ENCODE measurements around the gene MAGI1. TPM values are rescaled to one million over a fixed set of nuclear protein-coding genes. Genes with fewer than 3 reads are reported as not detected.

Gene MAGI1
- polyA plus RNA-seq, 1 of the 3 experiments (the other 2 are of a cell fraction) = 10.3 TPM

DNA sequence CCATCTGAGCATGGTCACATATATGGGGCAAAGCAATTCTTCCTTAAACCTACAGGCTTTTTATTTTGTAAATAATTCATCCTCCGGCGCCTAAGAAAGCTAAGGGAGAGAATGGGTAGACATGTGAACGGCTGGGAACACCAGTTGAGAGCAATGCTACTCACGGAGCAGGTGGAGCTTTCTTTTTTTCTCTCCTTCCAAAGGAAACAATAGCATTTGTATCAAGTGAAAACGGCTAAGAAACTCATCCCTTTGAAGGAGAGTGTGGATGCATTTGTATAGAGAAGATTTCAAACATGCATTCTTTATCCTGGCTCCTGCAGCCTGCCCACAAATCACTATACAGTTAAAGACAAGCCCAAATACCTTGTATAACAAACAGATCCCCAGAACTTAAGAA is 637.8 kb downstream of the MAGI1 start:
- Histone ChIP-seq H3K27me3 (ENCODE audit: insufficient read depth) (no peaks in the 10 kb centered on the region), H3K36me3 (replicated peaks in 1 of 2; ENCODE audit: control insufficient read depth in 1 of 2, insufficient read depth in 2 of 2, low read length in 1 of 2) (peaks cover 0 to 3% of the 10 kb centered on the region in 2 experiments), H3K4me2 (no peak overlapping the region), H3K9me2 (no peaks in the 10 kb centered on the region), H2AFZ (ENCODE audit: low read depth) (no peak overlapping the region), H3K79me2 (ENCODE audit: insufficient read depth) (no peaks in the 10 kb centered on the region; the same call in 1 of the 2 replicates), H3K4me1 (ENCODE audit: control insufficient read depth in 1 of 2, insufficient read depth in 2 of 2, low read depth in 1 of 2, low read length in 1 of 2) (peaks cover 5 to 6% of the 10 kb centered on the region in 2 experiments; a peak in 3 of 4 replicates), H3K9me3 (no peaks in the 10 kb centered on the region), H3K4me3 (ENCODE audit: low read depth in 2 of 2, low read length in 1 of 2) (no peak overlapping the region), H4K20me1 (ENCODE audit: insufficient read depth) (0 out of 2 replicates have a peak, but pooled peaks cover 3% of the 10 kb centered on the region), H3K9ac (no peak overlapping the region), H3K27ac (ENCODE audit: low read depth in 2 of 2, low read length in 1 of 2) (no peak overlapping the region), H3F3A (replicated peaks; ENCODE audit: insufficient read depth) (peaks cover 11% of the 10 kb centered on the region)
- TF ChIP-seq, protein P1, sequence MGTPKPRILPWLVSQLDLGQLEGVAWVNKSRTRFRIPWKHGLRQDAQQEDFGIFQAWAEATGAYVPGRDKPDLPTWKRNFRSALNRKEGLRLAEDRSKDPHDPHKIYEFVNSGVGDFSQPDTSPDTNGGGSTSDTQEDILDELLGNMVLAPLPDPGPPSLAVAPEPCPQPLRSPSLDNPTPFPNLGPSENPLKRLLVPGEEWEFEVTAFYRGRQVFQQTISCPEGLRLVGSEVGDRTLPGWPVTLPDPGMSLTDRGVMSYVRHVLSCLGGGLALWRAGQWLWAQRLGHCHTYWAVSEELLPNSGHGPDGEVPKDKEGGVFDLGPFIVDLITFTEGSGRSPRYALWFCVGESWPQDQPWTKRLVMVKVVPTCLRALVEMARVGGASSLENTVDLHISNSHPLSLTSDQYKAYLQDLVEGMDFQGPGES (IDR thresholded peaks at IDR 0.05; ENCODE audit: low read depth, low read length) = no peak
- TF ChIP-seq FOSL2 (IDR thresholded peaks at IDR 0.05; ENCODE audit: borderline replicate concordance, low read depth) (no peak), POLR2AphosphoS5 (IDR thresholded peaks at IDR 0.05; ENCODE audit: low read depth, low read length) (no peak), TEAD4 (IDR thresholded peaks at IDR 0.05; ENCODE audit: borderline replicate concordance, insufficient read depth) (no peak), CHD2 (IDR thresholded peaks at IDR 0.05; ENCODE audit: low read length, partially characterized antibody) (no peak), TCF12 (IDR thresholded peaks at IDR 0.05) (no peak), RXRA (IDR thresholded peaks at IDR 0.05; ENCODE audit: borderline replicate concordance, low read depth) (no peak)
- TF ChIP-seq, protein P2, sequence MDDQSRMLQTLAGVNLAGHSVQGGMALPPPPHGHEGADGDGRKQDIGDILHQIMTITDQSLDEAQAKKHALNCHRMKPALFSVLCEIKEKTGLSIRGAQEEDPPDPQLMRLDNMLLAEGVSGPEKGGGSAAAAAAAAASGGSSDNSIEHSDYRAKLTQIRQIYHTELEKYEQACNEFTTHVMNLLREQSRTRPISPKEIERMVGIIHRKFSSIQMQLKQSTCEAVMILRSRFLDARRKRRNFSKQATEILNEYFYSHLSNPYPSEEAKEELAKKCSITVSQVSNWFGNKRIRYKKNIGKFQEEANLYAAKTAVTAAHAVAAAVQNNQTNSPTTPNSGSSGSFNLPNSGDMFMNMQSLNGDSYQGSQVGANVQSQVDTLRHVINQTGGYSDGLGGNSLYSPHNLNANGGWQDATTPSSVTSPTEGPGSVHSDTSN (IDR thresholded peaks at IDR 0.05) = no peak
- 90% methylated on average over 5 of the region's 5 CpGs for WGBS (ENCODE audit: low lambda C conversion rate)
- CTCF ChIA-PET = interaction anchor here (0.9 to 1.6 kb wide), 4 partner anchors 10 to 733 kb away, joined by 3 read pairs; no protein-coding TSS in a partner anchor
- no peak for DNase-seq
- POLR2A ChIA-PET = no interaction called here

DNA sequence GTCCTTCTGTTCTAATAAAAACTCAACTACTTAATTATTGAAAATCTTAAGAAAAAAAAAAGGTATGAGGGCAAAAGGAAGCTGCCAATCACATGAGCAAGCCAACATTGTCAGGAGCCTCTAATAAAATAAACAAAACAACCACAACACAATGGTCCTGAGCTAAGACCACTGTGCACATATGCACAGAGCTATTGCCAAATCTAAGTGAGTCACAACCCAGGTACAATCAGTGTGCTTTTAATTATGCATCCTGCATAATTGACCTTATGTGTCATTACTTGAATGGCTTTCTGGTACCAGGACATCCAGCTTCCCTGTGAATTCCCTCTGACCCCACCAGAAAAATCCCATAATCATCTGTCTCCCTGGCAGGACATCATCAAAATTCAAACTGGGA is 639.8 kb downstream of the MAGI1 start:
- Histone ChIP-seq H3K79me2 (ENCODE audit: insufficient read depth) (no peaks in the 10 kb centered on the region), H4K20me1 (ENCODE audit: insufficient read depth) (0 out of 2 replicates have a peak, but pooled peaks cover 3% of the 10 kb centered on the region), H3K36me3 (replicated peaks in 1 of 2; ENCODE audit: control insufficient read depth in 1 of 2, insufficient read depth in 2 of 2, low read length in 1 of 2) (peaks cover 0 to 3% of the 10 kb centered on the region in 2 experiments), H3F3A (replicated peaks; ENCODE audit: insufficient read depth) (peaks cover 11% of the 10 kb centered on the region), H3K9ac (no peak overlapping the region), H3K27ac (ENCODE audit: low read depth in 2 of 2, low read length in 1 of 2) (no peak overlapping the region), H3K27me3 (ENCODE audit: insufficient read depth) (no peaks in the 10 kb centered on the region), H3K9me2 (no peaks in the 10 kb centered on the region), H3K4me1 (ENCODE audit: control insufficient read depth in 1 of 2, insufficient read depth in 2 of 2, low read depth in 1 of 2, low read length in 1 of 2) (peaks cover 5 to 6% of the 10 kb centered on the region in 2 experiments; a peak in 3 of 4 replicates), H3K4me3 (ENCODE audit: low read depth in 2 of 2, low read length in 1 of 2) (no peak overlapping the region), H3K9me3 (no peaks in the 10 kb centered on the region), H2AFZ (ENCODE audit: low read depth) (no peak overlapping the region), H3K4me2 (no peak overlapping the region)
- ChIA-PET CTCF (interaction anchor here (1.1 kb wide), 1 partner anchor 41 kb away, joined by 3 read pairs; no protein-coding TSS in a partner anchor), POLR2A (interaction anchor here (0.6 kb wide), 1 partner anchor 48 kb away, joined by 4 read pairs; no protein-coding TSS in a partner anchor)
- DNase-seq = no peak
- no peak for TF ChIP-seq TCF12 (IDR thresholded peaks at IDR 0.05)
- TF ChIP-seq MEF2A (IDR thresholded peaks at IDR 0.05; ENCODE audit: borderline replicate concordance, low read depth) = no peak
- no peak for TF ChIP-seq EP300 (IDR thresholded peaks at IDR 0.05; ENCODE audit: borderline replicate concordance in 1 of 2, low read depth in 1 of 2, low read length in 1 of 2)
- no peak for TF ChIP-seq EZH2phosphoT487 (IDR thresholded peaks at IDR 0.05; ENCODE audit: borderline replicate concordance, low read depth)

Measured in SK-N-SH (cell line).